HG03558 (cell line): Measurements from ENCODE around the gene STRA6.

ENCODE experiments used
- ATAC-seq: cut with Tn5 transposase; IDR thresholded peaks from one replicate; pipeline ENCODE4 v1.9.1; 2021; ENCODE audit warnings: moderate number of reproducible peaks; ENCODE audit not compliant: unreplicated experiment; ENCODE audit errors: extremely low read depth

STRA6 gene

DNA sequence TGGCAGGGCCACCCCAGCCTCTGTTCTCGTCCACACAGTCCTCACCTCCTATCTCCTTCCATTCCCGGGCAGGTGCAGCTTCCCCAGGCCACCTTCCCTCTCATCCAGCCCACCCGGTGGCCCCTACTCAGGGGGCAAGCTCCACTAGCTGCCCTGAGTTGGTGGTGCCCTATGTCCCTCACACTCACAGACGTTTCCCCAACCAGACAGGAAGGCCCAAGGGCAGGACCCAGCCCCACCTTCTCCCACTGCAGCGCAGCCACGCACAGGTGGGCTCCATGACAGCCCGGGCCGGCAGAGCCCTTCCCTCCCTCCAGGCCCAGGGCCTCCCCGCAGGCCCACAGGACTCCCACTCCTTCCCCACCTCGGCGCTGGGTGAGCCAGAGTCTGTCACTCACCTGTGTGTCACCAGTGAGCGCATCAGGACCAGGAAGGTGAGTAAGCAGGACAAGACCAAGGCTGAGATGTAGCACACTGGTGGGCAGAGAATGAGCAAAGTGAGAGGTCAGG is 17.9 kb downstream of the STRA6 start:
- ATAC-seq = no peak

DNA sequence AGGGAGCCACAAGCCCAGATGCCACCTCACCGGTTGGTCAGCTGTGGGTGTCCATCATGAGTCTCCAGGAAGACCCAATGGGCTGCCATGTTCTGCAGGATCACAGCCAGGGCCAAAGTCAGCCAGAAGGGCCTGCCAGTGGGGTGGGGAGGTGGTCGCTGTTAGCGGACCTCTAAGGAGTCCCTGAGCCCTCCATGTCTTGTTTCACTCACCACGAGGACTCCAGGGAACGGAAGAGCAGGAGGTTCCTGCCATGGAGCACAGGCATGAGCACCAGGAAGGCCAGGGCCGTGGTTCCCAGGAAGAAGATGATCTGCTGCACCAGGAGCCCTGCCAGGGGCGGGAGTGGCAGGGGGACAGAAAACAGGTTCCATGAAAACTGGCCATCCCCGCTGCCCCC is 20.5 kb downstream of the STRA6 start:
- no peak for ATAC-seq

DNA sequence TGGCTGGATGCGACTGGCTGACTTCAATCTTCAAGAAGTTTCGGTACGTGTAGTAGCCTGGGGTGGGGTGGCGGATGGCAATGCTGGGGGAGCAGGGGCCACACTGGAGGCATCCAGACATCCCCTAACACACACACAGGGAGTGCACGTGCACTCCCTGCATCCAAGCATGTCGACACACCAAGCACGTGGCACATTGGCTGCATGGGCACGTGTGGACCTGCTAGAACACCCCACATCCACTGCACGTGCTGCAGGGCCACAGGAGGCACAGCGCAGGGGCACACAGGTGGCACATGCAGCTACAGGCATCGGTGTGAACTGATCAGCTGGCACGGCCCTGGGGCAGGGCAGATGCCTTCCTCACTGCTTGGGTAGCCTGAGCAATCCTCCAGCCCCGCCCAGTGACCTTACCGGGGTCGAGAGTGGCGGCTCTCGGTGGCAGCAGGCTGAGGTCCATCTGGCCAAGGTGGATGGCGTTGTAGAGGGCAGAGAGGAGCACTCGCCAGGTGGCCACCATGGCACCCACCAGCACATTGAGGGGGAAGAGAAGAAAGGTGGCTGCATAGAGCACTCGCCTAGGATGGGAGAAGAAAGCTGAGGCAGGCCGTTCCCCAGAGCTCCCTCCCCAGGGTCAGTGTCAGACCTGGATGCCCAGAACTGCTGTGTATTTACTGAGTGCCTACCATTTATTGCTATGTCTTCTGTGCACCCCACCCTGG is 21.5 kb downstream of the STRA6 start:
- no peak for ATAC-seq

DNA sequence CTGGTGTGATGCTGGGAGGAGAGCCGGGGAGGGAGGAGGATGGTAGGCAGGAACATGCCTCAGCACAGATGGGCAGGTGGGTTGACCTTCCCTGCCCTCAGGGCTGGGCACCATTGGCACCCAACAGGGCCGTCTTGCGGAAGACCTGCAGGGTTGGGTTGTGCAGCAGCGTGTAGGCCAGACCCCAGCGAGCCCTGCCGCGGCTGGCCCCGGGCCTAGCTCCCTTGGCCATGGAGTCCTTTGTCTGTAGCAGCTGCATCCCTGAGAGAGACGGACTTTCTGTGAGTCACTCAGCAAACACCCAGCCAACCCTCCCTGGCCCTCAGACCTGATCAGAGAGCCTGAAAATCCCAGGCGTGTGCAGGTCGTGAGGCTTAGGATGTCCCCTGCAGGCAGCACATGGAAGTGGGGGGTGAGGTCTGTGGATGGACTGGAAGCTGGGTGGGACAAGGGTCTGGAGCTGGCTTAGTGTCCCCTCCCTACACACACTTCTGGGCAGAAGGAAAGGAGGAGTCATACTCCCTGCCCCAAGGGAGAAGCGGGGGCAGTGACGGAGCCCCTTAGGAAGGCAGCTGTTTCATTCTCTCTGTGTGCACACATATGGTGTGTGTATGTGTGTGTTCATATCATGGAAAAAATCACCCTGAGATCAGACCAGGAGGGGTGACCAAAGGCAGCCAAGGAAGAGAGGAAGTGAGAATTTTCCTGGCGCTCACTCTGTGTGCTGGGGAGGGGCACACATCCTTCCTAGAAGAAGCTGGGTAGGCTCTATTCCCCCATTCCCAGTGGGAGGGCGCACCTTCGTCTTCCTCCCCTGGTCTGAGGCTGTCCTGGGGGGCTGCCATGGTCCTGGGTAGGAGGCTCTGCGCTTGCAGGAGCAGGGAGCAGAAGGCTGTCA is 22.4 kb downstream of the STRA6 start:
- ATAC-seq = no peak

DNA sequence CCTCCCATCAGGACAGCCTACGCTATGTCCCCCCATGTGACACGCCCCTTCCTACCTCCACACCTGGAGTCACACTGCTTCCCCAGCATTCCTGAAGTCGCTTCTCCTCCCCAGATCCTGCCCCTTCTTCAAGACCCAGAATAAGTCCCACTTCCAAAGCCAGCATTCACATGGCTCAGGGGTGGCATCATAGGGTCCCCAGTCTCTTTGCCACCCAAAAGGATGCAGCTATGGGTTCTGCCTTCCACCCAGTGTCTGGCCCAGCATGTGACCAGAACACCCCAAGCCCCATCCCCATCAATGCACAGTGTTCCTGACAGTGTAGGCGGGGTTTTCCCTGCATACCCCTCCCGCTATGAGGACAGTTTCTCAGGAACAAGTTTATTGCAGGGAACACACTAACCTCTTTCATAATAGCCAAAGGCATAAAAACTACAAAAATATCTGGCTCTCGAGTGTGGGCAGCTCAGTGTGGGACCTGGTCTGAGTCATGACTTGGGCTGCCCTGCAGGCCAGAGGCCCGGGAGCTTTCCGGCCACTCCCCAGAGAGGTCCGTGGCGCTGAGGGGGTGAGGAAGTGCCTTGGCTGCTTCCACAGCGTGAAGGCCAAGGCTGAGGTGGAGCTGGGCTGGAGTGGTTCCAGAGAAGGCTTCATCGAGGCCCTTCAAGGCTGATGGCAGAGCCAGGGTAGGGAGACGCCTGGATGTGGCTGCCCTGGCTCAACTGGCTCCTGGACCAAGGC is 23.3 kb downstream of the STRA6 start:
- ATAC-seq = no peak

DNA sequence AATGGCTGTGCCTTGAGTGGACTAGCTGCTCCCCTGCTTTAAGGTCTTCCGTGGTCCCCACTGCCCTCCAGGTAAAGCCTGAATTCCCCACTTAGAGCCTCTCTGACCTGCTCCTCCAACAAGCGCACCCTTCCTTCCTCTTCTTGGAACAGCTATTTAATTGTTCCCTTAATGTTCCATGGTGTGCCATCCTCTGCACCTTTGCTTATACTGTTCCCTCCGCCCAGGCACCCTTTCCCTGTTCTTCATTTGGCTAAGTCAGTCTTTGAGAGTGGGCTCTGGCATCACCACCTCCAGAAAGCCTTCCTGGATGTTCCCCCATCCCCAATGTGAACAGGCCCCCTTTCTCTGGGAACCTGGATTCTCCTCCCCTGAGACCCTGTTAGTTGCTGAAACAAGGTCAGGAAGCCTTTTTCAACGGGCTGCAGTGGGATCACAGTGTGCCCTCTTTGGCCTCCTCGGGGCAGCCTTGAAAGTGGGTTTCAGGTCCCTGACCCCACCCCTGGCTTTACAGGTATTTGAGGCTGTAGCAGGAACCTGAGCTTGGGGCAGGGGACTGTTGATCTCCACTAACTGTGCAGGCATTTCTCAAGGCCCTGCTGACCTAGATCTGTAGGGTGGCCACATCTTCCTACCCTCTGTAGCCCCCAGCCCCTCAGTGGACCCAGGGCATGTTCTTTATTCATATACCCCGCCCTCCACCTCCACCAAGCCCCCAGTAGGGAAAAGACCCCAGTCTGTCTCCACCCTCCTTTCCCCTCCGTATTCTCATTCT is 24.1 kb downstream of the STRA6 start:
- no peak for ATAC-seq

DNA sequence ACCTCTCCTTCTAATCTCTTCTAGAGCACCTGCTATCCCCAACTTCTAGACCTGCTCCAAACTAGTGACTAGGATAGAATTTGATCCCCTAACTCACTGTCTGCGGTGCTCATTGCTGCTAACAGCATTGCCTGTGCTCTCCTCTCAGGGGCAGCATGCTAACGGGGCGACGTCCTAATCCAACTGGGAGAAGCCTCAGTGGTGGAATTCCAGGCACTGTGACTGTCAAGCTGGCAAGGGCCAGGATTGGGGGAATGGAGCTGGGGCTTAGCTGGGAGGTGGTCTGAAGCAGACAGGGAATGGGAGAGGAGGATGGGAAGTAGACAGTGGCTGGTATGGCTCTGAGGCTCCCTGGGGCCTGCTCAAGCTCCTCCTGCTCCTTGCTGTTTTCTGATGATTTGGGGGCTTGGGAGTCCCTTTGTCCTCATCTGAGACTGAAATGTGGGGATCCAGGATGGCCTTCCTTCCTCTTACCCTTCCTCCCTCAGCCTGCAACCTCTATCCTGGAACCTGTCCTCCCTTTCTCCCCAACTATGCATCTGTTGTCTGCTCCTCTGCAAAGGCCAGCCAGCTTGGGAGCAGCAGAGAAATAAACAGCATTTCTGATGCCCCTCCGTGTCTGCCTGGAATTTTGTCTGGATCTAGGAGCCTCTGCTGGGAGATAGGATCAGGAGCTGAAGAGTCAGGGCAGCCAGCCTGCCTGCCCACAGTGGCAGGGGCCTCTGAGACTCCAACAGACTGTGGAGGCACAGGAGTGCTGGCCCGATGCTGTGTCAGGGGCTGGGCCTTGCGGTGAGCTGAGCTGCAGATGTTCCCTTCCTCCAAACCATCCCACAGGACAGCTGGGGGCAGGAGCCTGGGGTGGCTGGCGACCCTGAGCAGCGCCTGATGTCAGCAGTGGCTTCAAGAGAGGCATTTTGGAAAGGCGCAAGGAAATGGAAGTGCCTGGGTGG is 26.0 kb downstream of the STRA6 start:
- ATAC-seq = no peak

DNA sequence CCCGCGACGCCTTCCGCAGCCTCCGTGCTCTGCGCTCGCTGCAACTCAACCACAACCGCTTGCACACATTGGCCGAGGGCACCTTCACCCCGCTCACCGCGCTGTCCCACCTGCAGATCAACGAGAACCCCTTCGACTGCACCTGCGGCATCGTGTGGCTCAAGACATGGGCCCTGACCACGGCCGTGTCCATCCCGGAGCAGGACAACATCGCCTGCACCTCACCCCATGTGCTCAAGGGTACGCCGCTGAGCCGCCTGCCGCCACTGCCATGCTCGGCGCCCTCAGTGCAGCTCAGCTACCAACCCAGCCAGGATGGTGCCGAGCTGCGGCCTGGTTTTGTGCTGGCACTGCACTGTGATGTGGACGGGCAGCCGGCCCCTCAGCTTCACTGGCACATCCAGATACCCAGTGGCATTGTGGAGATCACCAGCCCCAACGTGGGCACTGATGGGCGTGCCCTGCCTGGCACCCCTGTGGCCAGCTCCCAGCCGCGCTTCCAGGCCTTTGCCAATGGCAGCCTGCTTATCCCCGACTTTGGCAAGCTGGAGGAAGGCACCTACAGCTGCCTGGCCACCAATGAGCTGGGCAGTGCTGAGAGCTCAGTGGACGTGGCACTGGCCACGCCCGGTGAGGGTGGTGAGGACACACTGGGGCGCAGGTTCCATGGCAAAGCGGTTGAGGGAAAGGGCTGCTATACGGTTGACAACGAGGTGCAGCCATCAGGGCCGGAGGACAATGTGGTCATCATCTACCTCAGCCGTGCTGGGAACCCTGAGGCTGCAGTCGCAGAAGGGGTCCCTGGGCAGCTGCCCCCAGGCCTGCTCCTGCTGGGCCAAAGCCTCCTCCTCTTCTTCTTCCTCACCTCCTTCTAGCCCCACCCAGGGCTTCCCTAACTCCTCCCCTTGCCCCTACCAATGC is 27.1 kb downstream of the STRA6 start:
- ATAC-seq = no peak

DNA sequence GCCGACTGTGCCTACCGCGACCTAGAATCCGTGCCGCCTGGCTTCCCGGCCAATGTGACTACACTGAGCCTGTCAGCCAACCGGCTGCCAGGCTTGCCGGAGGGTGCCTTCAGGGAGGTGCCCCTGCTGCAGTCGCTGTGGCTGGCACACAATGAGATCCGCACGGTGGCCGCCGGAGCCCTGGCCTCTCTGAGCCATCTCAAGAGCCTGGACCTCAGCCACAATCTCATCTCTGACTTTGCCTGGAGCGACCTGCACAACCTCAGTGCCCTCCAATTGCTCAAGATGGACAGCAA is 27.7 kb downstream of the STRA6 start:
- no peak for ATAC-seq

DNA sequence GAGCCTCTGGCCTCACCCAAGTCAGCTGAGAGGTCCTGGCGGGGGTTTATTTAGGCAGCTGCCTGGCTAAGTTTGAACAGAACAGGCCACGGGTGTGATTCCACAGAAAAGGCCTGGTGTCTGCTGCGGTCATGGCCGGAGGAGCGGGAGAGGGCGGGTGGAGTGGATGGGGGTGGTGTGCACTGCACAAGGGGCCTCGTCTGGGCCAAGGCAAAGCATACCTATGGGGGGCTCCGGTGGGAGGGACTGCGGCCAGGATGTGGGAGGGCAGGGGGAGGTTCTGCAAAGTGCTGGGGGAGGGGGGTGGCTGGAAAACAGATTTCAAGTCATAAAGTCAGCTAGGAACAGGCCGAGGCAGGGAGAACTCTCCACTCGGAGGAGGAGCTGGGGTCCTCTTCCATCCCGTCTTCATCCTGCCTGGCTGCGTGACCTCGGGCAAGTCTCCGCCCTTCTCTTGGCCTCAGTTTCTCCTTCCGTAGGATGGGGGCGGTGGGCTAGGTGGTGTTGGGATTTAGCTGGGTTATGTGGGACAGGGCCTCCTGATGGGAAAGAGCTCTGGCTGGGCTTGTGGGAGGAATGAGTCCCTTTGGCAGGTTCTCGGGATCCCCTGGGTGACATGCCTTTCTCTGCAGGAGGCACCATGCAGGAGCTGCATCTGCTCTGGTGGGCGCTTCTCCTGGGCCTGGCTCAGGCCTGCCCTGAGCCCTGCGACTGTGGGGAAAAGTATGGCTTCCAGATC is 28.2 kb downstream of the STRA6 start:
- ATAC-seq = no peak

DNA sequence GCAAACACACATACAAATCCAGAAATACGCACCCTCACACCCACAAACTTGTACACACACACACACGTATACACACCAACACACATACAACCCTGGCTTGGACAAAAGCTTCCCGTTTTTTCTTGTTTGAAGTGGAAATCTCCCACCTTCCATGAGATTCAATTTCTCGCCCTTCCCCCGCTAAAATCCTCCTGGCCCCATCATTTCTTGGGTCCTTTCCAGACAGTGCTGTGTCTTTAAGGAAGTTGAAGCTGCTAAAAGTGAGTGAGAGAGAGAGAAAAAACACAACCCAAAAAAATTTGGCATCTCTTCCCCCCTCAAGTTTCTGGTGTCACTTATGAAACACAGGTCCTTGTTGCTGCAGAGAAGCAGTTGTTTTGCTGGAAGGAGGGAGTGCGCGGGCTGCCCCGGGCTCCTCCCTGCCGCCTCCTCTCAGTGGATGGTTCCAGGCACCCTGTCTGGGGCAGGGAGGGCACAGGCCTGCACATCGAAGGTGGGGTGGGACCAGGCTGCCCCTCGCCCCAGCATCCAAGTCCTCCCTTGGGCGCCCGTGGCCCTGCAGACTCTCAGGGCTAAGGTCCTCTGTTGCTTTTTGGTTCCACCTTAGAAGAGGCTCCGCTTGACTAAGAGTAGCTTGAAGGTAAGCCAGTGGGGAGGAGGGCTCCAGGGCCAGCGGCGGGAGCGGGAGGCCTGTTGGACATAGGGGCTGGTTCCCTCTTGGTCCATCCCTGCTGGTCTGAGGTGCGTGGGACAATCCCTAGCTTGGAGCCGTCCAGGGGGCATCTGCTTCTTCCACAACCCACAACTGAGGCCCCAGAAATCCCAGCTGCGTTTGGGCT is 29.0 kb downstream of the STRA6 start, which contains the start of gene ISLR:
TSS of gene ISLR (plus strand) at position 331 of the 839 bp plus-strand sequence. CDS start 1,149 bp downstream, outside the sequence.
- no peak for ATAC-seq

DNA sequence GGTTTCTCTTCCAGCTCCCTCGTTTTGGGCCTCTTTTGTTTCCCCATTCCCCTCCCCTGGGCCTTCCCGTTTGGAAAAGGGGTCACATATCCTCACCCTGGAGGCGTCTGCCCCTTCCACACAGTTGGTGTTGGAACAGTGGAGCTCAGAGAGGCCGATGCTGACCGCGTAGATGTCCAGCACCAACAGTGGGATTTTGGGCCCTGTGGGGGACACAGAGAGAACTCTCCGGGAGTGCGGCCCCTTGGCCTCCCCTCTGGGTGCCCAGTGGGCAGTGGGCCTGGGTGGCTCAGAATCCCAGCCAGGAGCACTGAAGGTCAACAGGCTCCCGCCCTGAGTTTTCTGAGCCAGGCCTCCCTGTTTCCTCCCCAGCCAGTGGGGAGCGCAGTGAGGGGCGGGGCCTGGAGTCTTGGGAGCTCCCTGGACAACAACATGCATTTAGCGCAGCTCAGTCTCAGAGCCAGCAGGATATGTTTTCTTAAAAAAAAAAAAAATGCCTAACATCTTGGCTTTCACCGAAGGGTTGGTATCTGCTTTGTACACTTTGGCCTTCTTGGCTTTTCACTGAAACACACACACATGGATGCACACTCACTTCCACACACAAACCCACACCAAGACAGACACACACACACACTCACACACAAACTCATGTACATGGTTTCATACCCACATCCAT is 29.7 kb downstream of the STRA6 start:
- ATAC-seq = no peak

DNA sequence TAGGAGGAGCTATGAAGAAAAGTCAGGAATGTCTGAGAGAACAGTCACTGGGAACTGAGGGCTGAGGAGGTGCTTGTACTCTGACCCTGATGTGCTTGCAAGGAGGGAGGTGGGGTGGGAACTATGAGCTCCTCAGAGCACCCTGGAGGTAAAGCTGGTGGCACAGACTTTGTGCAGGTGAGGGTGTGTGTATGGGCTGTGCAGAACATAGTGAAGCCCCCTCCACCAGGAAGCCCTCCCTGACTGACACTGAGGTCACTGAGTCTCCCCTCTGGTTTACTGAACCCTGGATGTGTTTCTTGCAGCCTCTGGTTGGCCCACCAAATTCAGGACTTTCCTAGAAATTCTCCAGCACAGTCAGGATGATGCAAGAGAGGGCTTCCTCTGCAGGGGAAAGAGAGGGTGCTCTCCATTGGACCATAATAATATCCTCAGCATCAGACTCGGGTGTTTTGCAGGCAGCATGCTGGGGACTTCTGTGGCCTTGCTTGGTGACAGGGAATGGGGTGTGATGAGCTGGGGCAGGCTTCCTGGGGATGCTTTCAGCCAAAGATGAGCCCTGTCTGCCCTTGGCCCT is 30.5 kb downstream of the STRA6 start:
- ATAC-seq = no peak

DNA sequence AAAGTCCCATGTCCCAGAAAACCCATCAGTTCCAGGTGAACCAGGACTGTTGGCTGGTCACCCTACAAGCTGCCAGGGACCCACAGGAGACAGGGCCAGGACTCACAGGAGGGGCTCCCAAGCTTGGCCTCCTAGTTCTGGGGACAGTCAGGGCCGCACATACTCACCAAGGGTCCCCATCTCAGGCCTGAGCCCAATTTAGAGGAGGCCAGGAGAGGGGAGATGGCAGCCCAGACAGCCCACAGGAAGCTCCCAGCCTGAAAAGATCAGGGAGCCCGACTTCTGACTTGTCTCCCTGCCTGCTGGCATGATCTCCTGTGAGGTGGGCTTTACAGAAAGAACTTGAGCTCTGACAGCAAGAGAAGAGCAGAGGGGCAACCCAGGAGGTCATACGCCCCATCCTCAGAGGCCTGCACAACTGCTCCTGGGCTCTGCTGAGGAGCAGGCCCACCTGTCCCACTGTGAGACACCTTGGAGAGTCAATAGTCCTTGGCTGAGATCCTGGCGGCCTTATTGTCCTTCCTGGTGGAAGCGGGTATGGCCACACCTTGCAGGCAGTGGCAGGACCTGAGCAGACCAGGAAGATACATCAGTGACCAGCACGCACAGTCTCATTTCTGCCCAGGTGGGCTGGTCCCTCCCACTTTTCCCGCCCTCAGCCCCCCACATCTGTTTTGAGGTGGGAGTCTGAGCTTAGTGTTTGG is 31.6 kb downstream of the STRA6 start:
- no peak for ATAC-seq
